HEK293T (cell line): ENCODE measurements around the gene SLC19A3.

ENCODE experiments used
- ARNT ChIP-seq: fragments of 450-650 bp; IDR thresholded peaks from 2 replicates; pipeline ENCODE4 v1.6.1; 2017; ENCODE audit warnings: mild to moderate bottlenecking
- BHLHE40 ChIP-seq: fragments of 450-650 bp; IDR thresholded peaks from 2 replicates; pipeline ENCODE4 v1.6.1; 2016; ENCODE audit warnings: mild to moderate bottlenecking, moderate library complexity, borderline replicate concordance
- CTBP1 ChIP-seq: fragments of 450-650 bp; IDR thresholded peaks from 2 replicates; pipeline ENCODE4 v1.6.1; 2016; ENCODE audit warnings: borderline replicate concordance
- ELF4 ChIP-seq: fragments of 450-650 bp; IDR thresholded peaks from 2 replicates; pipeline ENCODE4 v1.6.1; 2017; ENCODE audit warnings: antibody characterized with exemption
- FOXA1 ChIP-seq: fragments of 450-650 bp; IDR thresholded peaks from 2 replicates; pipeline ENCODE4 v1.6.1; 2016; ENCODE audit warnings: mild to moderate bottlenecking
- FOXM1 ChIP-seq: fragments of 450-650 bp; IDR thresholded peaks from 2 replicates; pipeline ENCODE4 v1.6.1; 2017; ENCODE audit warnings: mild to moderate bottlenecking, borderline replicate concordance
- HDGF ChIP-seq: fragments of 450-650 bp; IDR thresholded peaks from 2 replicates; pipeline ENCODE4 v1.6.1; 2017; ENCODE audit warnings: antibody characterized with exemption, borderline replicate concordance
- L3MBTL2 ChIP-seq: fragments of 450-650 bp; conservative IDR thresholded peaks from 2 replicates; pipeline ENCODE4 v1.6.1; 2016; ENCODE audit warnings: mild to moderate bottlenecking
- LEF1 ChIP-seq: fragments of 450-650 bp; IDR thresholded peaks from 2 replicates; pipeline ENCODE4 v1.6.1; 2017; ENCODE audit warnings: mild to moderate bottlenecking, borderline replicate concordance
- NFRKB ChIP-seq: fragments of 450-650 bp; IDR thresholded peaks from 2 replicates; pipeline ENCODE4 v1.6.1; 2016; ENCODE audit warnings: mild to moderate bottlenecking, moderate library complexity
- PKNOX1 ChIP-seq: fragments of 450-650 bp; IDR thresholded peaks from 2 replicates; pipeline ENCODE4 v1.6.1; 2016
- SP1 ChIP-seq: fragments of 450-650 bp; IDR thresholded peaks from 2 replicates; pipeline ENCODE4 v1.6.1; 2017
- SUZ12 ChIP-seq: fragments of 450-650 bp; IDR thresholded peaks from 2 replicates; pipeline ENCODE4 v1.6.1; 2016; ENCODE audit warnings: mild to moderate bottlenecking
- TARDBP ChIP-seq: fragments of 450-650 bp; IDR thresholded peaks from 2 replicates; pipeline ENCODE4 v1.6.1; 2016

DNA sequence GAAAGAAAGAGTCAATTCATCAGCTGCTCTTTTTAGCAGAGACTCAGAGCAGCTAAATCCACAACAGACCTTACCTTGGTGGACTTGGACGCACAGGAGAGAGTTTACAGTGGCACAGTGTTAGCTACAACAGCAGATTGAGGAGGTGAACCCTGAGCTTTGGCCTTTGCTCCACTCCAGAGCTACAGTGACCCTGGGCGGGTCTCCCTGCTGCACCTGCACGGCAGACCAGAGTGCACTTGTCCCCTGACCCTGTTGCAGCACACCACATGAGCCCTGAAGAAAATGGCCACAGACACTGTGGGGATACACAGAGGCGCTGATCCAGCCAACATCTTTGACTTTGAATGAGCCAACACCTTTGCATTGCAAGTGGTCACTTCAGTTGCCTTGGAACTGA is 11.0 kb downstream of the SLC19A3 start:
- TF ChIP-seq HDGF (no peak), NFRKB (no peak), BHLHE40 (no peak), SP1 (no peak), FOXA1 (no peak), CTBP1 (no peak), TARDBP (no peak), L3MBTL2 (no peak), ELF4 (no peak), SUZ12 (no peak), ARNT (no peak), FOXM1 (no peak), PKNOX1 (no peak), LEF1 (no peak)
